ENCODE results near the gene MPZL3. TPM values are rescaled to one million over a fixed set of nuclear protein-coding genes. Genes with fewer than 3 reads are reported as not detected.
A peak's percentile ranks its signal among the peaks of the same experiment; 100 is the strongest.

The MPZL3 gene, protein sequence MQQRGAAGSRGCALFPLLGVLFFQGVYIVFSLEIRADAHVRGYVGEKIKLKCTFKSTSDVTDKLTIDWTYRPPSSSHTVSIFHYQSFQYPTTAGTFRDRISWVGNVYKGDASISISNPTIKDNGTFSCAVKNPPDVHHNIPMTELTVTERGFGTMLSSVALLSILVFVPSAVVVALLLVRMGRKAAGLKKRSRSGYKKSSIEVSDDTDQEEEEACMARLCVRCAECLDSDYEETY
- total RNA-seq, result 23.2 TPM

DNA sequence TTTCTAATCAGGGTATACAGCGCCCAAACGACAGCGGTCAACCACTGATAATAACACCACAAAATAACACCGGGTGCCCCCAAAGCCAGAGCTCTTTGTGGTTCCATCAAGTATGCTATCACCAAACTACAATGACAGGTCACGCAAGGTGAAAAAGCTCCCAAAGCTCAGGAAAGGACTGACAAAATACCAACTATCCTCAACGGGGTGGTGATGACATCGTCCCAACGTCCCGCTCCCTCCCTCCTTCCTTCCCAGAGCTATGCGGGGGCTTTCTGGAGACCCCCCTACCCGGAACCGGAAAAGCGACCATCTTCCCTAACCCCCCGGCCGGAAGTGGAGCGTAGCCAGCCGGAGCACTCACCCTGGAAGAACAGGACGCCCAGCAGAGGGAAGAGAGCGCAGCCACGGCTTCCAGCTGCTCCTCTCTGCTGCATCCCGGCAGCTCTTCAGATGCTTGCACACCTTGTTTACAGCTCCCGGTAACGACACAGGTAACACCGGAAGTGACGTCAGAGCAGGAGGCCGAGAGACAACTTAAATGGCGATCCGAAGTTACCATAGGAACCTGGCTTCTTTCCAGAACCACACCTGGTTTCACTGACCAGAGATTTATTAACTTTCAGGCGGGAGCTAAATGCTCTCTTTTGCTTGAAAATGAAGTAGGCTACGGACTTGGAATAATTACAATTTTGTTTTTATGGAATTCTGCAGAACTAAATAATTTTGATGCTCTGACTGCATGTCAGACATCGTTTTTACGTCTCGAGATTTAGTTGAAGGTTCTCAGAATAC, at the start of gene MPZL3:
Gene MPZL3 (minus strand): TSS at position 508 of the 795 bp plus-strand sequence. CDS start 71 bp downstream, at position 437.
- DNase-seq (ENCODE audit: low spot score), result peak; percentile 95

DNA sequence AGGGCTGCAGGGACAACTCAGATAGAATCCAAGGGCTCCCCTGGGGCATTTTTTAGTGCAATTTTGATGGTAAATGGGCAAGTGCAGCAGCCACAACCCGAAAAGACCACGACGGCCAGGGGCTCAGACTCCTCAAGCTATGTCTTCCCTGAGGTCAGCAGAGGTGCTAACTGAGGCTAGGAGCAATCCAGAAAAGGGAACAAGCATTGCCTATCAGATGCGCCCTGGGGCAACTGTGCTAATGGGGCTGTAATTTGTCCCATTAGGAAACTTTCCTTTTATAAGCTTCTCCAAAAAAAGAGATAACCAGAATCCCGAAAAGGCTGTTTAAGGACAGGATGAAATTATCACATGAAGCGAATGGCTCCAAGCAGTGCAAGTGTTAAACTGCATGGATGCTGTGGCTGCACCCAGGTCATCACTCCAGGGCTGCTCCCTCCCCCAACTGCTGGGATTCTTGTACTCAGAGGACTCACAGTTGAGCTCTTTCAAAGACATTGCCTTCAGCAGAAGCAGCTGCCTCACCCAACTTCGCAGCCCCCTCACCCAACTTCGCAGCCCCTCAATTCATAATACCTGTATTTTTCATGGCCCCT, 49.5 kb upstream of the MPZL3 start:
- DNase-seq (ENCODE audit: low spot score), result no peak

DNA sequence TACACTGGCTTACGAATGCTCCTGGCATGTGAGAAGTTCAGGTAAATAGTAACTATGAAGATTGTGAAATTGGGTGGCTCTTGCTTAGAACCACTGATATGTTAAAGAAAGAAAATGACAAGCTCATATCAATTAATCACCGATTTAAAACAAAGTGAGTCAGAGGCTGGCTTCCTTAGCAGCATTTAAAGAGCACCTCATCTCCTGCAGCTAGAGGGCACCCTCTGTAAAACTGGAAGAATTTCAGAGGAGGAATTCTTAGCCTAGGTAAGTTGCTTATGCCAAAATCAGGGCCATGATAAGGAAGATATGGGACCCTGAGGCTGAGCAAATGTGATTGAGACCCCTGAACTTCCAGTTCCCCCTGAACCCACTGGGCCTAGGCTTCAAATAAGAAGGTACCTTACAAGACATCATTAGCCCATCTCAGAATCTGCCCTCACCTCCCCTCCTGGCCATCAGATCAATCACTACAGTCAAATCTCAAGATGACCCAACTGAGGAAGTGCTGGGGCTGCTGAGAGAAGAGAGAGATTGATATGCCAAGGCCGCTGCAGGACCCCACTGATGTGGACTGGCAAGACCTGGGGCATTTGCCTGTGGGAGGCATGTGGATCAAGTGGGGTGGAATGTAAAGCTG, 43.8 kb upstream of the MPZL3 start:
- peak; percentile 50 for DNase-seq (ENCODE audit: low spot score)

DNA sequence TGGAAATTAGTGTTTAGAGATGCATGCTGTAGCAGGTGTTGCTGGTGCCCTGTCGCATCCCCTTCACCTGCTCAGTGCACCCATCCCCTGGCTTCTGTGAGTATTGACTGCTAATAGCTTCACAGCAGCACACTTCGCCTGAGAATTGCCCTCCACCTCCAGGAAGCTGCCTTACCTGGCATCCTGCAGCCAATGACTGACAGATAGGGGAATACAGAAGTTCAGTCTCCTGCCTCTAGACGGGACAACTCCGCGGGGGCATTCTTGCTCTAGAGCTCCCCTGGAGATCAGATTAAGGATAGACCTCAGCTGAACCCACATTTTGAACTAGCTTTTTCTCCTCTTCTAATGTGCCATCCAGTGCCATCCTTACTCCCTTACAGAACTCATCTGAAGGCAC, 43.0 kb upstream of the MPZL3 start:
- no peak for DNase-seq (ENCODE audit: low spot score)

DNA sequence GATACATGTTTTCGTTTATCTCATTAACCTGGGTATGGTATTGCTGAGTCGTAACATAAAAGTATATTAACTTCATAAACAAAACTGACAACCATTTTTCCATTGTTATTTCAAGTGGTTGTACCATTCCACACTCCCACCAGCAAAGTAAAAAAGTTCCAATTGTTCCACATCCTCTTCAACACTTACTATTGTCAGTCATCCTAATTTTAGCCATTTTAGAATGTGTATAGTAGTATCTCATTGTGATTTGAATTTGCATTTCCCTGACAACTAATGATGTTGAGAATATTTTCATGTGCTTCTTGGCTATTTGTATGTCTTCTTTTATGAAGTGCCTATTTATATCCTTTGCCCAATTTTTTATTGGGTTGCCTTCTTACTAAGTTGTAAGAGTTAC, 41.9 kb upstream of the MPZL3 start:
- no peak for DNase-seq (ENCODE audit: low spot score)

DNA sequence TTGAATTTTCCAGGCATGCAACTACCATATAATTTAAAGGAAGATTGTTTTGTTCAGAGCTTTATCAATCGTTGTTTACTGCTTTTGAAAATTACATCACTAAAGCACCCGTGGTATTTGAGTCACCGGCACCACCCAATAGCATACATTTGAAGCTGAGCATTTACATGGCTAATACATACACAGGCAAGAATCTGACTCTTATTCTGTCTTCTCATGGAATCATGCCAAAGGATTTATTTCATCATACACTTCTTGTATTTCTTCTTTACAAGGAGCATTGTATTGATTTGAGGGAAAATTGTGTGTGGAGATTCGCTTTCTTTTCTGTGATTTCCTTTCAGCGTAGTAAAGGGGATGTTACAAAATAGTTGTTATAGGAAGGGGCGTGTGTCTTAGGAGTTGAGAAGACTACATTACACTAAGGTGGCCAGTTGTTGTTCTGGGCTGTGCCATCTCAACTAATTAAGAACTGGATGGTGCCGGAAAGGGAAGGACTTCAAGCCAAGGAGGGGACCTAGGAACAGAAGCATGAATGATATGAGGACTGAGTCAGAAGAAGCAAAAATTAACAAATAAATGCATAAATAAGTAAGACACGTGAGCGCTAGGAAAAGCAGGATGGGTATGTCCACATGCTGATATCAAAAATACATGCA, 39.4 kb upstream of the MPZL3 start:
- DNase-seq (ENCODE audit: low spot score), result no peak

DNA sequence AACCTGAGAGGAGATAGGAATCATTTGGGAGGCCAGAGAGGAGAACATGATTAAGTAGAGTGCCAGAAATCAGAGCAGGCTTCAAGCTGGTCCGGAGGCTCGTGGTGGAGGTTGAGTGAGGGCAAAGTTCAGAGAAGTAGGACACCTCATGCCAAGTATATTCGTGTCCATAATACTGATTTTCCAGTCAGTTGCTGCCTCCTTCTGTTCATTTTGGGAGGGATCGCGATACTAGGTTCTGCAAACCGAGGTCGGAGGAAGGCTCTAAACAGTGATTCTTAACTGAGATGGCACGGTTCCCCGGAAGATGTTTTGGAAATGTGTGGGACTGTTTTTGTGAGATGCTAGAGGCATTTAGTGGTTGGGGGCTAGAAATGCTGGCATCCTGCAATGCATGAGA, 38.8 kb upstream of the MPZL3 start:
- peak; percentile 62 for DNase-seq (ENCODE audit: low spot score)

DNA sequence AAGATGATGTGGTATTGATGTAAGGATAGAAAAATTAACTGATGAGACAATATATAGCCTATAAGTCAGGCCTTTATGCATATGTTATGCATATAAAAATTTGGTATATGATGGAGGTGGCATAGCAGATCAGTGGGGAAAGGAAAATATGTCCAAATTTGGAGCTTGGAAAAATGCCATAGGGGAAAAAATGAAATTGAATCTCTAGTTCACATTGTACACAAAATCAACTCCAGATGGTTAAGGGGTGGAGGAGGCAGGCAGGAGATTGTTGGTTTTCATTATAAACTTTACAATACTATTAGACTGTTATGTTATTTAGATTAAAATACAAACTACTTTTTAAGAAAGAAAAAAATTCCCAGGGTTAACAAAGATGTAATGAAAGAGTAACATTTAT, 37.2 kb upstream of the MPZL3 start:
- no peak for DNase-seq (ENCODE audit: low spot score)

DNA sequence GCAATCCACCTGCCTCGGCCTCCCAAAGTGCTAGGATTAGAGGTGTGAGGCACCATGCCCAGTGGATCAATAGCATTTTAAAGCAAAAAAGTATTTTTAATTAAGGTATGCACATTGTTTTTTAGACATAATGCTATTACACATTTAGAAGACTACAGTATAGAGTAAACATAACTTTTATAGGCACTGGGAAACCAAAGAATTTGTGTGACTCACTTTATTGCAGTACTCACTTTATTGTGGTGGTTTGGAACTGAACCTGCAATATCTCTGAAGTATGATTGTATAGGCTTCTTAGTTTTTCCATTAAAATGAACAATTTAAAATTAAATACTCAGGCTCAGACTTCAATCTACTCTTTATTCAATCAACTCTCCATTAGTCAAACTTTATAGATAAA, 34.8 kb upstream of the MPZL3 start:
- no peak for DNase-seq (ENCODE audit: low spot score)

DNA sequence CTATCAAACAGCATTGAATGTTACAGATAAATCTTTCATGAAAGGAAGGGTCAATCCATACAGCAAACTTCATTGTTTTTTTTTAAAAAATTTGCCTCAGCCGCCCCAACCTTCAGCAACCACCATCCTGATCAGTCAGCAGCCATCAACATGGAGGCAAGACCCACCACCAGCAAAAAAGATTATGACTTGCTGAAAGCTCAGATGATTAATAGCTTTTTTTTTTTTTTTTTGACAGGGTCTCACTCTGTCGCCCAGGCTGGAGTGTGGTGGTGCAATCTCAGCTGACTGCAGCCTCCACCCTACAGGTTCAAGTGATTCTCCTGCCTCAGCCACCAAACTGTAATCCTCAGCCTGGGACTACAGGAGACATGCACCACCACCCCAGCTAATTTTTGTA, 34.4 kb upstream of the MPZL3 start:
- DNase-seq (ENCODE audit: low spot score), result no peak

DNA sequence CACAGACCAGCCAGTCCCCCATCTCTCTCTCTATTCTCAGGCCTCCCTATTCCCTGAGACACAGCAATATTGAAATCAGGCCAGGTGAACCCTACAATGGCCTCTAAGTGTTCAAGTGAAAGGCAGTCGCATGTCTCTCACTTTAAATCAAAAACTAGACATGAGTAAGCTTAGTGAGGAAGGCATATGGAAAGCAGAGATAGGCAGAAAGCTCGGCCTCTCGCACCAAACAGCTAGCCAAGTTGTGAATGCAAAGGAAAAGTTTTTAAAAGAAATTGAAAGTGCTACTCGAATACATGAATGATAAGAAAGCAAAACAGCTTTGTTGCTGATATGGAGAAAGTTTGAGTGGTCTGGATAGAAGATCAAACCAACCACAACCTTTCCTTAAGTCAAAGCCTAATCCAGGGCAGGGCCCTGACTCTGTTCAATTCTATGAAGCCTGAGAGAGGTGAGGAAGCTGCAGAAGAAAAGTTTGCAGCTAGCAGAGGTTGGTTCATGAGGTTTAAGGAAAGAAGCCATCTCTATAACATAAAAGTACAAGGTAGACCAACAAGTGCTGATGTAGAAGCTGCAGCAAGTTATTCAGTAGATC, 31.7 kb upstream of the MPZL3 start:
- DNase-seq (ENCODE audit: low spot score), result no peak

DNA sequence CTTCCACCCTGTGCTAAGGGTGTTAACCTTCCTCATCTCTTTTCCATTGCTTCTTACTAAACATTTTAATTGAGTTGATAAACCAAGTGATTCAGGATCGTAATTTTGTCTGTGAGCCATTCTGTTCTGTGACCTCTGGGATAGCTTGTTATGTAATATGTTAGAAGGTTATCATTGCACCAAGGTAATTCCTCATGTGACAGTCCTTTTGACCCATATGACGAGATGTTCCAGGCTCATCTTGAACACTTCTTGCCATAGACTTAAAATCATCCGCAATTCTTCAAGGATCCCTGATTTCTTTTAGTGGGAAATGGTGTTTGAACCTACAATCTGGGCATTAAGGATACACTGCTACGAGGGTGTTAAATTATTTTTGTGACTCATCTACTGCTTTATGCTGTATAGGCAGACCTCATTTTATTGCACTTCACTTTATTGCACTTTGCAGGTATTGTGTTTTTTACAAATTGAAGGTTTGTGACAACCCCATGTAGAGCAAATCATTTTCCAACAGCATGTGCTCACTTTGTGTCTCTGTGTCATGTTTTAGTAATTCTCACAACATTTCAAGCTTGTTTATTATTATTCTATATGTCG, 31.0 kb upstream of the MPZL3 start:
- no peak for DNase-seq (ENCODE audit: low spot score)

DNA sequence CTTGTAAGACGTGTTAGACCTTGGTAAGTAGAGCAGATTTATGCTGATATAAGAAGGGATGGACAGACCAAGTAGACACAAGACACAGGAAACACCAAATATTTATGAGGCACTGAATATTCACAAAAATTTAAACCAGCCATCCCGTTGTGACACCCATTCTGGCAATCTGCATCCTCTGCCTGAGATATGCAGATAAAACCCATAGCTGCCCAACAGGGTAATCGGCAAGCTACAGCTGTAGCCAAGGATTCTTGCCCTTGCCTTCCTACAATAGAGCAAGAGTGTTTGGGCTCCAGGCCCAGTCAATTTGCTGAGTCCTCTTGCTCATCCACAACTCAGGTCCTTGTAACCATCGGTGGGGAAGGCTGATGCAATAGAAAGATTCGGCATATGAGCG, 30.4 kb upstream of the MPZL3 start:
- DNase-seq (ENCODE audit: low spot score), result no peak

DNA sequence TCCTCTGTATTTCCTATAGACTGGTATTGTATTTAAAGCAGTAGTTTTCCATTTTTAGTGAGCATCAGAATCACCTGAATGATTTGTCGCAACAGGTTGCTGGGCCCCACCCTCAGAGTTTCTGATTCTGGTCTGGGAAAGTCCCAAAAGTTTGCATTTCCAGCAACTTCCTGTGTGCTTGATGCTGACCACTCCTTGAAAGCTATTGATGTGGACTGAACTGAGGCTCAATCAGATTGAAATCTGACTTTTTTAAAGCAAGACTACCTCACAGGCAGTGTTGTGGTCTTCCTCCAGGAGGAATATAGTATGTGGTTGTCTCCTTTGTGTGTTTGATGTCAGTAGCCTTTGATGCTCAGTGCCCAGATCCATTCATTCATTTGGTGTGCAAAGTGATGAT, 29.1 kb upstream of the MPZL3 start:
- DNase-seq (ENCODE audit: low spot score), result no peak

DNA sequence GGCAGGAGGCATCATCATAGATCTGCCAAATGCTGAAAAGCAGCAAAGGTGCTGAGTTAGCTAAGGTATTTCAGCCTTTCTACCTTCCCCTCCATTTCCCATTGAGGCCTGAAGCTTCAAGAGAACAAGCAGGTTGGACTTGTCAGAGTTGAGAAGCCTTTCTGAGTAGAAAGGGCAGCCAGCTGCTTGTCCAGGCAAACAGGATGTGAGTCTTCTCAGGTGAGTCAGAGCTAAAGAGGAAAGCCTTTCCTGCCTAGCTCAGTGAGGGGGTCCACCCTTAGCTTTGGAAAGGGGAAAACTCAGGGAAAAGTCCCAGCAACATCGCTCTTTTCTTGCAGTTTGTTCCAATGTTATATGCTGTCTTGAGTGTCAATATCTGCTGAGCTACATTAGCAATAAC, 25.1 kb upstream of the MPZL3 start:
- no peak for DNase-seq (ENCODE audit: low spot score)

DNA sequence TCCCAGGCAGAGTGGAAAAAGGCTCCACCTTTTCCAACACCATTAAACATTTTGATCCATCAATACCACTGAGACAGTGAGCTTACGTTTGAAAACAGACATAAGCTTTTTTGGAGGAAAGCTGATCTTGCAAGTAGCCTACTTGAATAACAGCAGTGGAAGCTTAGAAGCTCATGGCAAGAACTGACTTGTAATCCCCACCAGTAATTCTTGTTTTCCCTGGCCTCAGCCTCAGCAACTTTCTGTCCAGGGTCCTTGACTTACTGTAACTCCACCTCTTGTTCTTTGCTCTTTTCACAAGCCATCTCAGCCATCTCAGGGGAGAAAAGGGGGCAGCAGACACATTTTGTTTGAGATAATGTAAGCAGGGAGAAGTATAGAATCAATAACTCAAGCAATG, 24.3 kb upstream of the MPZL3 start:
- DNase-seq (ENCODE audit: low spot score), result no peak

DNA sequence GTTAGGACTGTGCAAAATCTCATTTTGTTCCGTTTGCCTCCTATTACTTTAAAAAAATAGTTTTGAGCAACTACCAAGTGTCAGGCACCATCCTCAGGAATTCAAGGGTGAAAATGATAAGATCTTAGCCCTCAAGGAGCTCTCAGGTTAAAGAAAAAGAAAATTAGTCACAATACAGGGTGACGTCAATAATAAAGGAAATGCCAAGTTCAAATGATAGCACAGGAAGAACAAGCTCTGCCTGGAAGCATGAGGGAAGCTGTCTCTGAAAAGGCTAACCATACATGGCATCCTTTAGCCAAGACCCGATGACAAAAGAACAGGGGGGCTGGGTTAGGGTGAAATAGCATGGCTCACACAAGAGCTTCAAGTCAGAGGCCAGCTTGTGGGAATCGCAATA, 23.0 kb upstream of the MPZL3 start:
- DNase-seq (ENCODE audit: low spot score), result no peak

DNA sequence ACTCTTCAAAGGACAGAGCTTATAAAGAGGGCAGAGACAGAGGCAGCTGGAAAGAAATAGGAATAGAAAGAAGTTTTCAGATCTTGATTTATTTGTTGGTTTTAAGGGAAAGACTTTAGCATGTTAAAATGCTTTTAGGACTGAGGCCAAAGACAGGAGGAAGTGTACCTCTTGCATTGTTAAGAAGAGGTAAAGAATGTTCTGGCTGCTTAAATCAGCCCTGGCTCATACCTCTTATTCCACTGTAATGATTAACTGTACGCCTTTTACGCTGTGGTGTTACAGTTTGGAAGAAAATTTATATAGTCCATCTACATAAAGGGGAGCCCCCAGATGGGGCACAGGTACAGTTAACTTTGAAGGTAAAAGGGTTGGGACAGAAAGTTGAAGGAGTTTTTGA, 22.0 kb upstream of the MPZL3 start:
- DNase-seq (ENCODE audit: low spot score), result peak; percentile 27

DNA sequence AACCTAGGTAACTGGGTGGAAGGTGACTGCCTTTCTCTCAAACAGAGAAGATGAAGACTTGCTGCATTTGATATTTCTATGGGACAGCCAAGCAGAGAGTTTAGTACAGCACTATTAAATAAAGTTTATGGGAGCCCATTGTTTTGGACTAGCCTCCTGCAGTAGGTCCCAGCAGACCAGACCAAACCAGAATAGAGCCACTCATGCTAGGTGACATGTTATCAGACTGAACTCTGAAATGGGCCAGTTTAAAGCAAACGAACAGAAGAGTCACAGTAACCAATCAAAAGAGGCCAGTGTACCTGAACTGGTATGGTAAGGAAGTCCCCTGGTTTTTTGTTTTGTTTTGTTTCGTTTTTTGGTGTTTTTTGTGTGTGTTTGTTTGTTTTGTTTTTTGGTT, 19.8 kb upstream of the MPZL3 start:
- DNase-seq (ENCODE audit: low spot score), result no peak

DNA sequence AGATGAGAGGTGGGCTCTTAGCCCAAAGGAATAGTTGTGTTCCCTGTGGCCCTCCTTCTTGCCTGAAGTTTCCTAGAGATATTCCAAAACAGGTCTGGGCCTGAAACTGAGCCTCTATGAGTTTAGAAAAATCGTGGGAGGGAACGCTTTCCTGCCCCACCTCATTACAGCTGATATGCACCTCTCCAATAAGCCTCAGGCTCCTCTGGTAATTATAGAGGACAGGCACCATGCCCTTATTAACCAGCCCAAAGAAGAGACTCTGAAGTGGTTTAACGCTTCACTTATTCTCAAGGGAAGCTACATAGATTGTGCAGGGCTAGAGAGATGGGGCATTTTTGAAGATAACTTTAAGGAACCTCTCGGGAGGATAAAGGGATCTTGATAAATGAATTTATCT, 15.3 kb upstream of the MPZL3 start:
- no peak for DNase-seq (ENCODE audit: low spot score)

DNA sequence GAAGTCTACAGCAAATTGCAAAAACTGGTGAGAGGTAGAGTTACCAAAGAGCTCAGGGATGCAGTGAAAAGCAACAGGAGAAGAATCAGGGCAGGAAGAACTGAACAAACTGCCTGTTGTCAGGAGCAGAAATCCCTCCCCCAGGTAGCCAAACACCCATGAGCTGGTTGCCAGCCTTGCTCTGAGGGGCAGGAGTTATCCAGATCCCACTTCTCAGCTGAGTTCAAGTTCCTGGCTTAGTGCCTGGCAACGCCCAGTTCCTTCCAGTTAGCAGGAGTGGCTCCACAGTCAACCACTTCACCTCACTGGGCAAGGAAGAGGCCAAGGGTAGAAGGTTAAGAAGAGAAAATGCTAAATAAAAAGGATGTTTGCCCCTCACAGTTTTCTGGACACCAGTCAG, 13.8 kb upstream of the MPZL3 start:
- DNase-seq (ENCODE audit: low spot score), result peak; percentile 62

All from mucosa of gallbladder (tissue), 1 donor.